ENCODE measurements around the gene IGFBP4. TPM values are rescaled to one million over a fixed set of nuclear protein-coding genes. Genes with fewer than 3 reads are reported as not detected.

Gene IGFBP4
- total RNA-seq, 1 experiment from 2014 or later = not detected

DNA sequence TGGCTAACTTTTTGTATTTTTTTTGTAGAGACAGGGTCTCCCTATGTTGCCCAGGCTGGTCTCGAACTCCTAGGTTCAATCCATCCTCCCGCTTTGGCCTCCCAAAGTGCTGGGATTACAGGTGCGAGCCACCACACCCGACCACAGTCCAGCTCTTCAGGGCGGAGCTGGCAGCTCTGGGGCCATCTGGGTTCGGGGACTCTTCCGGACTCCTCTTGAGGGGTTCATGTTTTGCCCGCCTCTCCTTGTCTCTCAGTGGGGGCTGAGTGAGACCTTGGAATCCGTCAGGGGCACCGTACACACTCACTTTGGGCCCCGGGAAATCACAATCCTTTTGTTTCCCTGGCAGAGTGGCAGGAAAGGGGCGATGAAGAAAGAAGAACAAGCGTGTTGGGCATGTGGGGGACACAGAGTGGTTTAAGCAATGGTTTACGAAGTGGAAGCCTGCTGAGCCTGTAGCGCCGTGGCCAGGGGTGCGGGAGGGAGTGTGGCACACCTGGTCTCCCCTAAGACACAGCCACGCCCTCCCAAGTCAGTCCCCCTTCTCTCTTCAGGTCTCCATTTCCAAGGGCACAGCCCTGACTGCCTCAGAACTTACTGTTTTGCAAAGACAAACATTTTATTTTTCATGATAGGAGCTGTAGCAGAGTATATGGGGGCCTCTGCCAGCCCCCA, 32.1 kb downstream of the IGFBP4 start:
- Histone ChIP-seq H3K9ac (ENCODE audit: low read length) (no peak overlapping the region), H3K27ac (ENCODE audit: low read length) (no peak overlapping the region), H3K4me2 (ENCODE audit: low read depth, low read length, poor library complexity, severe bottlenecking) (no peak overlapping the region), H3K4me1 (ENCODE audit: low read length) (peaks cover 3% of the 10 kb centered on the region), H3K4me3 (ENCODE audit: low read length) (no peak overlapping the region), H3K27me3 (ENCODE audit: low read length) (no peaks in the 10 kb centered on the region), H3K9me2 (replicated peaks; ENCODE audit: insufficient read depth, low read length) (no peaks in the 10 kb centered on the region), H3K79me2 (ENCODE audit: low read length) (no peaks in the 10 kb centered on the region), H4K20me1 (ENCODE audit: insufficient read depth, low read depth, low read length) (no peaks in the 10 kb centered on the region), H2AFZ (ENCODE audit: low read length) (no peak overlapping the region), H3K9me3 (ENCODE audit: low read length) (no peaks in the 10 kb centered on the region), H3K36me3 (ENCODE audit: insufficient read depth, low read length) (no peaks in the 10 kb centered on the region)
- no peak for DNase-seq

DNA sequence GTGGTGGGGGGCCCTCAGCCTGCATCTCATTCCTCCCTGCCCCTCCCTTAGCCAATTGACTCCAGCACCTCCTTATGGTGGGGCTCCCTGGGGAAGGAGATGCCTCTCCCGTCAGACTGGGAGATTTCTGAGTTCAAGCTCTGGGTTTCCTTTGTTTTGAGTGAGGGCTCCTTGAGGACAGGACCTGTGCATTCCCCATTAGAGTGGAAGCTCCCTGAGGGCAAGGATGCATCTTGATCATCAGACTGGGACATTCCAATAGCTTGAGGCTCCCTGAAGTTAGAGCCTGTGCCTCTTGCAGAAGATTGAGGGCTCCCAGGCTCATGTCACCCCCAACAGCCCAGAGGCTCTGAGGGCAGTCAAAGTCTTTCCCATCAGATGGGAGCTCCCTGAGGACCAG, 34.5 kb downstream of the IGFBP4 start:
- Histone ChIP-seq H3K9ac (ENCODE audit: low read length) (no peak overlapping the region), H3K79me2 (ENCODE audit: low read length) (no peaks in the 10 kb centered on the region), H3K9me2 (replicated peaks; ENCODE audit: insufficient read depth, low read length) (no peaks in the 10 kb centered on the region), H3K27ac (ENCODE audit: low read length) (no peak overlapping the region), H3K36me3 (ENCODE audit: insufficient read depth, low read length) (no peaks in the 10 kb centered on the region), H3K4me1 (ENCODE audit: low read length) (peaks cover 7% of the 10 kb centered on the region), H3K4me3 (ENCODE audit: low read length) (no peak overlapping the region), H4K20me1 (ENCODE audit: insufficient read depth, low read depth, low read length) (no peaks in the 10 kb centered on the region), H3K9me3 (ENCODE audit: low read length) (no peaks in the 10 kb centered on the region), H2AFZ (ENCODE audit: low read length) (no peak overlapping the region), H3K27me3 (ENCODE audit: low read length) (no peaks in the 10 kb centered on the region), H3K4me2 (ENCODE audit: low read depth, low read length, poor library complexity, severe bottlenecking) (no peak overlapping the region)
- DNase-seq = no peak

DNA sequence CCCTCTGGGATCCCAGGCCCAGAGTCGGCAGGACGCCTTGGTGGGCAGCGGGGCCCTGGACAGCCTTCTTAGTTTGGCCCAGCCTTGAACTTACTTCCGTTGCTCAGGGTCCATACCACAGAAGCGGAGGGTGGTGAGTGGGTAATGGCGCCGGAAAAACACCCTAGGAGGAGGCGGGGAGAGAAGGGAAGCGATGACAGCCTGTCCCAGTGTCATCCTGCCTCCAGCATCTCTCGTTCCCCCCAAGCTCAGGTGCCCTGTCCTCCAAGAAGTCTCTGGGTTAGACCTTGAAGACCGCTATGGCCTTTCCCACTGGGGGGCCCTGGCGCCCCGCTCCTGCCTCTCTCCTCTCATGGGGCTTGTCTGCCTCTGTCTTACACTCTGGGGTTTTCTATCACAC, 35.2 kb downstream of the IGFBP4 start:
- DNase-seq = no peak
- H3K9me3 ChIP-seq (ENCODE audit: low read length) = no peaks in the 10 kb centered on the region
- no peak overlapping the region for H2AFZ ChIP-seq (ENCODE audit: low read length)
- peaks cover 7% of the 10 kb centered on the region for H3K4me1 ChIP-seq (ENCODE audit: low read length)
- H4K20me1 ChIP-seq (ENCODE audit: insufficient read depth, low read depth, low read length) = no peaks in the 10 kb centered on the region
- no peak overlapping the region for H3K4me3 ChIP-seq (ENCODE audit: low read length)
- no peak overlapping the region for H3K9ac ChIP-seq (ENCODE audit: low read length)
- no peaks in the 10 kb centered on the region for H3K36me3 ChIP-seq (ENCODE audit: insufficient read depth, low read length)
- H3K79me2 ChIP-seq (ENCODE audit: low read length) = no peaks in the 10 kb centered on the region
- H3K4me2 ChIP-seq (ENCODE audit: low read depth, low read length, poor library complexity, severe bottlenecking) = no peak overlapping the region
- H3K27ac ChIP-seq (ENCODE audit: low read length) = no peak overlapping the region
- H3K9me2 ChIP-seq (replicated peaks; ENCODE audit: insufficient read depth, low read length) = no peaks in the 10 kb centered on the region
- H3K27me3 ChIP-seq (ENCODE audit: low read length) = no peaks in the 10 kb centered on the region

DNA sequence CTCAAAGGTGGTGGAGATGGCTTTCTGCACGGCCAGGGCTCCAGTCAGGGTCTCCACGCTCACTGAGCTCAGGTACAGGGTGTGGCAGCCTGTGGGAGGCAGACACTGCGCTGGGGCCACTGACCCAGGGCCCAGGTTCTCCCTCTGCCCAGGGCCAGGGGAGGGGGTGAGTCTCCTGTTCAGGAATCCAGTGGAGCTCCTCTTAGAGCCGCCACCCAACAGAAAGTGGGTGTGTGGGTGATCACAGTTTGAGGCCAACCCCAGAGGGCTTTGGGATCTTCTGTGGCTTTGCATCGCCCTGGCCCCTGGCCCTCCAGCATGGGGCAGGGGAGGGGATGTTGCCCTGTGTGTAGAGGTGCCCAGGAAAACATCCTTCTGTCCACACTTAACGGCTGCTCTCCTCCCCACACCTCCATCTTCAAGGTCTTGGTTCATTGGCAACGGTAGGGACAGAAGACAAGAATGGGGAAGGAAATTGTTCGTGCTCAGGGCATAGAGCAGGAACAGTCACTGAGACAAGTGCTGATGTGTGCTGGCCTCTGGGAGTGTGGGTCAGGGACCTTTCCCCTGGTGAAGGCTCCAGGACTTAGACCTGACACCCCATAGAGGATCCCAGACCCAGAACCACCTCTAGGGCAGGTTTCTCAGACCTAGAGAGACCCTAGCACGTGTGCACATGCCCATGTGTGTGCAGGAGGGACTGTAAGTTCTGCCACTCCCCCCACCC, 36.7 kb downstream of the IGFBP4 start:
- Histone ChIP-seq H3K9ac (ENCODE audit: low read length) (no peak overlapping the region), H3K4me1 (ENCODE audit: low read length) (peaks cover 7% of the 10 kb centered on the region), H3K9me3 (ENCODE audit: low read length) (no peaks in the 10 kb centered on the region), H3K79me2 (ENCODE audit: low read length) (no peaks in the 10 kb centered on the region), H3K4me2 (ENCODE audit: low read depth, low read length, poor library complexity, severe bottlenecking) (no peak overlapping the region), H3K9me2 (replicated peaks; ENCODE audit: insufficient read depth, low read length) (no peaks in the 10 kb centered on the region), H3K36me3 (ENCODE audit: insufficient read depth, low read length) (no peaks in the 10 kb centered on the region), H3K4me3 (ENCODE audit: low read length) (no peak overlapping the region), H3K27me3 (ENCODE audit: low read length) (no peaks in the 10 kb centered on the region), H3K27ac (ENCODE audit: low read length) (no peak overlapping the region), H4K20me1 (ENCODE audit: insufficient read depth, low read depth, low read length) (no peaks in the 10 kb centered on the region), H2AFZ (ENCODE audit: low read length) (no peak overlapping the region)
- DNase-seq = no peak

DNA sequence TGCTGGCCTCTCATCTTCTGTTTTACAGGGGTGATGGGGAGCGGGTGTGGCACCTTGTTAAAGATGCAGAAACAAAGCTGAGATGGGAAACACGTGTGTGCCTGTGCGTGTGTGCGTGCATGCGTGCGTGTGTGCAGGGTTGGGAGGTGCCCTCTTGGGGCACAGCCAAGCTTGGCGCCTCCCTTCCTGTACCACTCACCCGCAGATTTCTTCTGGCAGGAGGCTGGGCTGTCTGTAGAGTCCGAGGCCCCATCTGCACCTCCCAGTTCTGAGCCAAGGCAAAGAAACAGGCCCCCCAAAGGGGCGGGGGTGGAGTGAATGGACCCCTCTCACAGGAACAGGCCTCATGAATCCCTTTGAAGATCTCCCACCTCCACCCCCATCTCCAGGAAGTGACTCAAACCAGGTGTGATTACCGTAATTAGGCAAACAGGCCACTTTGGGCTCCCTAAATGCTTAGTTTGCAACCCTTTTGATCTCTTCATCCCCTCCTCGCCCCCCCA, 37.3 kb downstream of the IGFBP4 start:
- H2AFZ ChIP-seq (ENCODE audit: low read length) = no peak overlapping the region
- H3K4me3 ChIP-seq (ENCODE audit: low read length) = no peak overlapping the region

DNA sequence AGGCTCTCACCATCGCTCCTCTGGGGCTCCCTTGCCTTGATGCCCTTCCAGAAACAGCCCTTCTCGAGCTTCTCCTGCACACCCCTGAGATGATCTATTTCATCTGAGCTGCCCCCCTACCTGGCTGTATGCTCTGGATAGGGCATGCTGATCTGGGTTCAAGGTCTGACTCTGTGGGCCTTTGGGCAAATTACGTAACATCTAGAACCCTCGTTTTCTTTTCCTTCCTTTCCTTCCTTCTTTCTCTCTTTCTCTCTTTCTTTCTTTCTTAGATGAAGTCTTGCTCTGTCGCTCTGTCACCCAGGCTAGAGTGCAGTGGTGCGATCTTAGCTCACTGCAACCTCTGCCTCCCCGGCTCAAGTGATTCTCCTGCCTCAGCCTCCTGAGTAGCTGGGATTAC, 37.9 kb downstream of the IGFBP4 start:
- Histone ChIP-seq H3K4me1 (ENCODE audit: low read length) (peaks cover 7% of the 10 kb centered on the region), H3K4me2 (ENCODE audit: low read depth, low read length, poor library complexity, severe bottlenecking) (no peak overlapping the region), H3K27ac (ENCODE audit: low read length) (no peak overlapping the region)

More for the DNA sequence above, 37.3 kb downstream of the IGFBP4 start:
- no peak for DNase-seq
- H3K36me3 ChIP-seq (ENCODE audit: insufficient read depth, low read length) = no peaks in the 10 kb centered on the region
- no peaks in the 10 kb centered on the region for H3K79me2 ChIP-seq (ENCODE audit: low read length)
- no peak overlapping the region for H3K27ac ChIP-seq (ENCODE audit: low read length)
- H3K9me3 ChIP-seq (ENCODE audit: low read length) = no peaks in the 10 kb centered on the region
- no peak overlapping the region for H3K9ac ChIP-seq (ENCODE audit: low read length)
- no peaks in the 10 kb centered on the region for H3K27me3 ChIP-seq (ENCODE audit: low read length)
- H3K4me2 ChIP-seq (ENCODE audit: low read depth, low read length, poor library complexity, severe bottlenecking) = no peak overlapping the region
- no peaks in the 10 kb centered on the region for H3K9me2 ChIP-seq (replicated peaks; ENCODE audit: insufficient read depth, low read length)
- peaks cover 7% of the 10 kb centered on the region for H3K4me1 ChIP-seq (ENCODE audit: low read length)
- no peaks in the 10 kb centered on the region for H4K20me1 ChIP-seq (ENCODE audit: insufficient read depth, low read depth, low read length)

GRCh38 chr17:40482722-40483121, 39.5 kb downstream of the IGFBP4 start:
- Histone ChIP-seq H3K9me3 (ENCODE audit: low read length) (no peaks in the 10 kb centered on the region), H3K27me3 (ENCODE audit: low read length) (no peaks in the 10 kb centered on the region), H3K36me3 (ENCODE audit: insufficient read depth, low read length) (no peaks in the 10 kb centered on the region), H3K9me2 (replicated peaks; ENCODE audit: insufficient read depth, low read length) (no peaks in the 10 kb centered on the region), H3K9ac (ENCODE audit: low read length) (no peak overlapping the region), H3K4me1 (ENCODE audit: low read length) (peaks cover 7% of the 10 kb centered on the region), H3K4me2 (ENCODE audit: low read depth, low read length, poor library complexity, severe bottlenecking) (no peak overlapping the region), H2AFZ (ENCODE audit: low read length) (no peak overlapping the region), H4K20me1 (ENCODE audit: insufficient read depth, low read depth, low read length) (no peaks in the 10 kb centered on the region), H3K4me3 (ENCODE audit: low read length) (no peak overlapping the region), H3K27ac (ENCODE audit: low read length) (no peak overlapping the region), H3K79me2 (ENCODE audit: low read length) (no peaks in the 10 kb centered on the region)
- no peak for DNase-seq

More for the DNA sequence above, 37.9 kb downstream of the IGFBP4 start:
- Histone ChIP-seq H3K79me2 (ENCODE audit: low read length) (no peaks in the 10 kb centered on the region), H4K20me1 (ENCODE audit: insufficient read depth, low read depth, low read length) (no peaks in the 10 kb centered on the region), H3K36me3 (ENCODE audit: insufficient read depth, low read length) (no peaks in the 10 kb centered on the region), H3K9me2 (replicated peaks; ENCODE audit: insufficient read depth, low read length) (no peaks in the 10 kb centered on the region), H3K9me3 (ENCODE audit: low read length) (no peaks in the 10 kb centered on the region), H3K9ac (ENCODE audit: low read length) (no peak overlapping the region), H3K27me3 (ENCODE audit: low read length) (no peaks in the 10 kb centered on the region), H2AFZ (ENCODE audit: low read length) (no peak overlapping the region), H3K4me3 (ENCODE audit: low read length) (no peak overlapping the region)
- DNase-seq = no peak

DNA sequence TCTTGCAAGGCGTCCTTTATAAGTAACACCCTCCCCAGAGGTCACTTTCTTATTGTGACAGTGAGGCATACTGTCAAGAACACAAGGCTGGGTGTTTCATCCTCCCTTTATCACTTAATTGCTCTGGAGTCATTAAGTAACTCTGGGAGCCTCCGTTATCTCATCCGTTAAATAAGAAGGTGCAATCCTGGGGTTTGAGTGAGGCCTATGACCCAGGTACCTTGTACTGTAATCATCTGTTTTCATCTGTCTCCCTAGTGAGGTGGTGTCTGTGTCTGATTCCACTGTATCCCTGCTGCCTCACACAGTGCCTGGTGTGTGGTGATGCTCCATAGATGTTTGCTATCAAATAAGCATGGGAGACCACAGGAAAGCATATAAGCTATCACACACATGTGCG, 40.4 kb downstream of the IGFBP4 start:
- no peaks in the 10 kb centered on the region for H3K79me2 ChIP-seq (ENCODE audit: low read length)
- H3K4me2 ChIP-seq (ENCODE audit: low read depth, low read length, poor library complexity, severe bottlenecking) = no peak overlapping the region
- no peaks in the 10 kb centered on the region for H3K9me3 ChIP-seq (ENCODE audit: low read length)
- no peaks in the 10 kb centered on the region; the same call in 1 of the 2 replicates for H4K20me1 ChIP-seq (ENCODE audit: insufficient read depth, low read depth, low read length)
- no peaks in the 10 kb centered on the region for H3K9me2 ChIP-seq (replicated peaks; ENCODE audit: insufficient read depth, low read length)
- no peak overlapping the region for H3K9ac ChIP-seq (ENCODE audit: low read length)
- H3K4me1 ChIP-seq (ENCODE audit: low read length) = peaks cover 7% of the 10 kb centered on the region
- no peak overlapping the region for H2AFZ ChIP-seq (ENCODE audit: low read length)
- no peak for DNase-seq
- H3K4me3 ChIP-seq (ENCODE audit: low read length) = no peak overlapping the region
- no peaks in the 10 kb centered on the region for H3K27me3 ChIP-seq (ENCODE audit: low read length)
- no peak overlapping the region for H3K27ac ChIP-seq (ENCODE audit: low read length)
- H3K36me3 ChIP-seq (ENCODE audit: insufficient read depth, low read length) = no peaks in the 10 kb centered on the region

Measured in Karpas-422 (cell line).